Measurements from ENCODE around the gene FAM78A.

DNA sequence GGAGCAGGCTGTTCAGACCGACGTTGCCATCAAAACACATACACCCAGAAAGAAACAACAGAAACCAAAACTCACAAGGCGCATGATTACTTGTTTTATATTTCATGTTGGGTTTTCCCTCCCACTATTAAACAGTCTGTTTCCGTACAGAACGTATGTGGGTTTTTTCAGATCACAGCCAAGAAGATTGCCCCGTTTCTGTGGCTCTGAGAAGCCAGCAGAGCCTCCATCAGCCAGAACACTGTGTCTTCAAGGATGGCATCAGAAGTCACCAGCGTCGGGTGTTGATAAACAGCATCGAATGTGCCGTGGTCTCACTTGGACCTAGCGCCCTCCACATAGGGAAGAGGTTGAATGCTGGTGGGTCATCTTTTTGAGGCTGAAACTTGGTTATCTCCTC is 42.8 kb downstream of the FAM78A start:
- no peak for TF ChIP-seq POLR2AphosphoS5 (IDR thresholded peaks at IDR 0.05)
- no peak for TF ChIP-seq POLR2A (IDR thresholded peaks at IDR 0.05)

All from spleen (tissue), 3 donors.